Gastroesophageal sphincter (tissue), 3 donors: ENCODE measurements around the gene GEMIN8.

ENCODE experiments used
- CTCF ChIP-seq, 4 experiments: fragments of 200-600 bp in 2 of 4; fragments of 450-650 bp in 2 of 4; sonication (generic) in 1 of 4; IDR thresholded peaks; one replicate each; pipeline ENCODE4 v1.5.1; 2017 to 2019; ENCODE audit warnings: antibody characterized with exemption in 4 of 4, mild to moderate bottlenecking in 2 of 4, moderate library complexity in 2 of 4
- POLR2A ChIP-seq, 2 donors: fragments of 450-650 bp; IDR thresholded peaks; one replicate each; pipeline ENCODE4 v1.6.1; 2017; ENCODE audit warnings: antibody characterized with exemption in 2 of 2, mild to moderate bottlenecking in 2 of 2, moderate library complexity in 1 of 2

GRCh38 chrX:13996650-13997049, 33.0 kb downstream of the GEMIN8 start:
- TF ChIP-seq CTCF (IDR thresholded peaks at IDR 0.05) (no peak), POLR2A (IDR thresholded peaks at IDR 0.05) (no peak)
